HG03039 (cell line): ENCODE results near the gene ADAM19.
A peak's percentile ranks its signal among the peaks of the same experiment; 100 is the strongest.
"Not testable (repeated sequence)": the region's sequence is repeated elsewhere in the genome, so short reads cannot be mapped to it uniquely, and the experiment has no call there.

ENCODE experiments used
- ATAC-seq: cut with Tn5 transposase; IDR thresholded peaks from one replicate; pipeline ENCODE4 v1.9.1; 2021; ENCODE audit warnings: mild to moderate bottlenecking, moderate library complexity; ENCODE audit not compliant: unreplicated experiment

ADAM19 gene

DNA sequence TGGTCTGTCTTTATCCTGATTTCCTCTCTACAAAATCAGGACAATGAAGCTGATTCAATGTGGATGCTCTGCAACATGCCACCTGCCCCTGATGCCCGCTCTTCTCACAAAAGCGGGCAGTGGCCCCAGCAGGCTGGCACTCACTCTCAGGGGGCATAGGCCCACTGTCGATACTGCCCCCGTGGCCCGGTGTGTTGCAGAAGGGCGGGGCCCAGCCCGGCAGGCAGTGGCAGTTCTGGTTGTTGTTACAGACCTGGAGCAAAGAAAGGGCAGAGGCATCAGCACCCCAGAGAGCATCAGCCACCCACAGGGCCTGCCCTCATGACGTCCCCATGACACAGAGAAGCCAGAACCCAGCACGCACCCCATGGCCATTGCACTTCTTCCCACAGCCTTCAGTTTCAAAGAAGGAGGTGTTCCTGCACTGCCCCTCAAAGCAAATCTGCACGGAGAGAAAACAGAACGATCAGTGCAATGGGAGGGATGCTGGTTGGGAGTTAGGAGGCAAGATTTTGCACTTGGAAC lies 84.0 kb downstream of the ADAM19 start:
- ATAC-seq: no peak

GRCh38 chr5:157487358-157487757 lies 88.2 kb downstream of the ADAM19 start:
- peak; percentile 38 for ATAC-seq

DNA sequence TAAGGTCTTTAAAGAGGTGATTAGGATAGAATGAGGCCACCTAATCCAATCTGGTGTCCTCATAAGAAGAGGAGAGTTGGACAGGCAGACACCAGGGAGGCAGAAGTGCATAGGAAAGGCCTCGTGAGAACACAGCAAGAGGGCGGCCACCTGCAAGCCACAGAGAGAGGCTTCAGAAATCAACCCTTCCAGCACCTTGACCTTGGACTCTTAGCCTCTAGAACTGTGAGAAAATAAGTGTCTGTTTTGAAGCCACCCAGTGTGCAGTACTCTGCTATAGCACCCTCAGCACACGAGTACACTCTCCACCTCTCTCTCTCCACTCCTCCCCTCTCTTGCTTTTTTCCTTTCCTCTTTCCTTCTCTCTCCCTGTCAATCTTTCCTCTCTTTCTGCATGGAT lies 88.7 kb downstream of the ADAM19 start:
- no peak for ATAC-seq

GRCh38 chr5:157486221-157486681 lies 89.3 kb downstream of the ADAM19 start:
- ATAC-seq: no peak

GRCh38 chr5:157485811-157486210 lies 89.8 kb downstream of the ADAM19 start:
- no peak for ATAC-seq

DNA sequence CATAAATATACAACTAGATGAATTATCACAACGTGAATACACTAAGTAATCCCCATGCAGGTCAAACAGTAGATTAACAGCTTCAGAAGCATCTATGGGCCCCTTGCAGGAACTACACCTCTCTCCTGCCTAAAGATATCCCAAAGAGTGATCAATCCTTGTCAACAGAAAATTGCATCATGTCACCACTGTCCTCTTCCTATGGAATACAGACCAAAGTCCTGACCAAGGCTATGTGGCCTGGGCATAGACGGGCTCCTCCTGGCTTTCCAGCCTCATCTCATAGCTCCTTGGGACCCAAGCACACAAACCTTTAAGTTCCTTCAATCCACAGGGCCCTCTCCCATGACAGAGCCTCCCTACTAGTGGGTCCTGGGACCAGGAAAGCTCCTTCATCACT lies 90.2 kb downstream of the ADAM19 start:
- no peak for ATAC-seq

DNA sequence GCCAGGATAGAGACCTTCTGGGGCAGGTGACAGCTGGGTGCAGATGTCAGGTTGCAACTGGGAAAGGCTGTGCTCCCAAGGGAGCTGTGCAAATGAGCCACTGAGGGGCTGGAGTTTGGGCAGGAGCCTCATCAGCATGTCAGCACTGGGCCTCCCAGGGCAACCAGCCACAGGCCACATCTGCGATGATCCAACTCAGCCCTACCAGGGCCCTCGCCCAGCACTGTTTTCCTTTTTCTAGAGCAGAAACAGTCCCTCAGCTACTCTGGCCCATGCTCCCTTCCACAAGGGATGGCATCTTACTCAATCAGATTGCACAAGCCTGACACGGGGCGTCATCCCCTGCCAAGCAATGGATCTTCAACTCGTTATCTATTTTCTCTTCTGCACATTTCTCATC lies 90.8 kb downstream of the ADAM19 start:
- no peak for ATAC-seq

DNA sequence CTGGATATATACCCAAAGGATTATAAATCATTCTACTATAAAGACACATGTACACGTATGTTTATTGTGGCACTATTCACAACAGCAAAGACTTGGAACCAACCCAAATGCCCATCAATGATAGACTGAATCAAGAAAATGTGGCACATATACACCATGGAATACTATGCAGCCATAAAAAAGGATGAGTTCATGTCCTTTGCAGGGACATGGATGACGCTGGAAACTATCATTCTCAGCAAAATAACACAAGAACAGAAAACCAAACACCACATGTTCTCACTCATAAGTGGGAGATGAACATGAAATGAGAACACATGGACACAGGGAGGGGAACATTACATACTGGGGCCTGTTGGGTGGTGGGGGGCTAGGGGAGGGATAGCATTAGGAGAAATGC lies 92.9 kb downstream of the ADAM19 start:
- ATAC-seq: not testable (repeated sequence)

- ATAC-seq: no peak
These were observed 93.9 kb downstream of the ADAM19 start for GRCh38 chr5:157481666-157482065.

DNA sequence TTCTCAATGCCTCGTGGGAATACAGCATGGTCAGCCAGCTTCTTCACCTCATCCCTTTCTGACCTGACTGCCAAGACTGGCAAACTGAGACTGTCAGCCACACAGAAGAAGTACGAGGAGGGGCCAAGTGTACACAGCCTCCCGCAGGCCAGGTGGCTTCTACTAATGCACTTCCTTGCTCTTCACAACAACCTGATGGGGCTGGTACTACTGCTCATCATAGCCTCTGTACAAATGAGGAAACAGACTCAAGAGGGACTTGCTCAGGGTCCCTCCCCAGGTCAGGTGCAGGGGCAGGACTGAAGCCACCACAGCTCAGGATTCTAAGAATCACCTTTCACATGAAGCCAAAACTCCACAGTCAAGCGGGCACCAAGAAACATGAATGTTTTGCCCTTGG lies 94.3 kb downstream of the ADAM19 start:
- ATAC-seq: no peak

DNA sequence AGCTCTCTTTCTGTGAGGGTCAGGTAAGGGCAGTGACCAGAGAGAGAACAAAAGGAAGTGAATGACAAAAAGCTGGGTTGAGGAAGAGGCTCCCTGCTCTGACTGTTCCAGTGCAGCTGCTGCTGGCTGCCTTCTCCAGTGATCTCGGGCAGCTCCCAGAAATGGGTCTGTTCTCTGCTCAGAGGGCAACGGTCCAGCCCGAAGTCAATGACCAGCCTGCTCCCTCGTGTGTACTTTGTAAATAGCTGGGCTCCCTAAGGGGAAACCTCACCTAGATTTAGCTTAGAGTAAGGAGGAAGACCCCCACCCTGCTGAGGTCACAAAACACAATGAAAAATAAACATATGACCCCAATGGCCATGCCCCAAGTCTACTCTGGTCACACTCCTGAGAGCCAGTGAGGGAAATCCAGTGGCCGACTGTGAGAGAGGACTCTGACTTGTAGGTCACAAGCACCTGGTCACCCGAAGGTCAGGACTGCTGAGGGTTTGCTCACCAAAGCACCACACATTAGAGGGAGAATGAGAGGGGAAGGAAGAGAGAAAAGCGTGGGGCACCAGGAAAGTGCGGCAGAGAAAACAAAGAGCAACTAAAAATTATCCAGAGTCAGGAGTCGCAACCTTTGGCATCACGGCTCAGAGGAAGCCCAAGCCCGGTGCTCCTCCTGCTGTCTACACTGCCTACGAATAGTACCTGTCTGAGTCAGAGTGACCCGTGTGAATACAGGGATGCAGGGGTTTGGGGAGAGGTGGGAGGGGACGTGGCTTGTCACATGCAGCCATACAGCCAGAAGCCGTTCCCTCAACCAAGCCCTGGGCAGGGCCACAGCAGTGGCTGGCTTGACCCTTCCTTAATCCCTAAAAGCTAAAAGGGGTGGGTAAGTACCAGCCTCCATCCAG lies 95.7 kb downstream of the ADAM19 start:
- ATAC-seq: no peak

- no peak for ATAC-seq
These were observed 96.4 kb downstream of the ADAM19 start for GRCh38 chr5:157479166-157479565.

- ATAC-seq: no peak
These were observed 96.8 kb downstream of the ADAM19 start for GRCh38 chr5:157478726-157479125.

GRCh38 chr5:157477814-157478494 lies 97.6 kb downstream of the ADAM19 start:
- no peak for ATAC-seq

- no peak for ATAC-seq
These were observed 98.7 kb downstream of the ADAM19 start for GRCh38 chr5:157476702-157477408.

- ATAC-seq: no peak
These were observed 100.1 kb downstream of the ADAM19 start for GRCh38 chr5:157475432-157475831.

DNA sequence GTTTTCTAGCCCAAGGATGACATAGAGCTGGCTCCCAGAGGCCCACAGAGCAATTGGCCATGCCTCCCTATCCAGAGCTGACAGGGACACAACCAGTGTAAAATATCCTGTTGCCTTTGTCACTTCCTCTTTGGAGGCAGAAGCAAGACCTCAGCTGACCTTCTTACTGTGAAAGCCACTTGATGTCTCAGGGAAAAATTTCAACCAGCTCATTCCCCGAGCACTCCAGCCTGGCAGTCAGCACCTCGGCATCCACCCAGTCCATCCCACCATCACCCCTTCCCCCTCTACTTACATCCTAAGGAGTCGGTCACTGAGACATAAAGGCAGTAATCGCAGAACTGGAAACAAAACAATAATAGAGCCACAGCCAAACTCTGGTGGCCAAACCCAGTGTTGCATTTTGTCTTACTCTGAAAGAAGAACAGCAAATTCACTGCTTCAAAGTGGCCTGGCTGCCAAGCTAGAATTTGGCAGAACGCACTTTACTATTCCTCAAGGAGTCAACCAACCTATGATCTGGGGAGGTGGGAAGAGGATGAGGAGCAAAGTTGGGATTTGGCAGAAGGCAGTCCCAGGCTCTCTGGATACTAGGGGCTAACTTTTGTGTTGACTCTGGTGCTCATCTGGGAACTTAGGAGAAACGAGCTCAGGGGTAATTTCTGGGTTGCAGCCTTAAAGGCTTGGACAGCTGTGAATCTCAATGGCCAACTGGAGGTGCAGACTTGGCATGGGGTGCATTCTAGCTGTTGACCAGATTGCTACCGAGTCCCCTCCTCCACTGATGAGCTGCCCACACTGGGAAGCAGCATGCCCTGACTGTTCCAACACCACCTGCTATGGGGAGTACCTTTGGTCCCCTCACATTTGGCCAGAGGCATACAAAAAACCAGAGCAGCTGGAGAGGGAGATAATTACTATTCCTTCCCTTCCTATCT lies 101.9 kb downstream of the ADAM19 start:
- no peak for ATAC-seq

GRCh38 chr5:157471709-157472108 lies 103.9 kb downstream of the ADAM19 start:
- no peak for ATAC-seq

- ATAC-seq: no peak
These were observed 104.9 kb downstream of the ADAM19 start for GRCh38 chr5:157470631-157471030.

- no peak for ATAC-seq
These were observed 105.9 kb downstream of the ADAM19 start for GRCh38 chr5:157469687-157470086.
